T-helper 17 cell (primary cell): ENCODE data around the gene RYR3. TPM values are rescaled to one million over a fixed set of nuclear protein-coding genes. Genes with fewer than 3 reads are reported as not detected.

Experiments used
- ATAC-seq: fragments of 150-1000 bp; cut with Tn5 transposase; 2 replicates; pipeline ENCODE4 v1.10.0; 2021; ENCODE audit warnings: mild to moderate bottlenecking, moderate library complexity
- DNase-seq, 3 donors: peaks; one replicate each; pipeline versions ENCODE4 v3.0.0 to v3.0.0-alpha.2; 2020 to 2021
- H3K9me3 ChIP-seq: one replicate; pipeline ENCODE4 v1.7.0; 2013; ENCODE audit warnings: low read length, mild to moderate bottlenecking; ENCODE audit not compliant: control insufficient read depth, poor library complexity, severe bottlenecking
- H3K27ac Mint-ChIP-seq: one replicate; pipeline ENCODE4 v1.8.0; 2022; ENCODE audit warnings: mild to moderate bottlenecking, moderate library complexity, mixed read lengths
- H3K27me3 Mint-ChIP-seq: one replicate; pipeline ENCODE4 v1.8.0; 2022; ENCODE audit warnings: mixed read lengths
- H3K36me3 Mint-ChIP-seq: one replicate; pipeline ENCODE4 v1.8.0; 2022; ENCODE audit warnings: low read depth, mixed read lengths
- H3K4me1 Mint-ChIP-seq: one replicate; pipeline ENCODE4 v1.8.0; 2022; ENCODE audit warnings: mild to moderate bottlenecking, mixed read lengths
- H3K4me3 Mint-ChIP-seq: one replicate; pipeline ENCODE4 v1.8.0; 2022; ENCODE audit warnings: mild to moderate bottlenecking, moderate library complexity, mixed read lengths
- total RNA-seq, 4 donors: library from RNA in 2 of 4; stranded (reverse) in 2 of 4; gene quantifications; one replicate each; pipeline ENCODE4 v1.2.3 and lab custom pipeline; 2022 to 2026

The RYR3 gene
- total RNA-seq, 2 donors from 2014 or later = 0.05 to 0.23 TPM

- DNase-seq (no peak), ATAC-seq (no peak)
- Mint-ChIP-seq H3K27ac (no peak overlapping the region), H3K36me3 (no peaks in the 10 kb centered on the region), H3K4me3 (no peak overlapping the region), H3K4me1 (no peaks in the 10 kb centered on the region), H3K27me3 (peaks cover 40% of the 10 kb centered on the region)
- H3K9me3 ChIP-seq = no peaks in the 10 kb centered on the region
Measured at GRCh38 chr15:33757516-33758232, 446.9 kb downstream of the RYR3 start.

- no peak for ATAC-seq
- no peak overlapping the region for H3K27ac Mint-ChIP-seq
- H3K4me1 Mint-ChIP-seq = no peaks in the 10 kb centered on the region
- H3K27me3 Mint-ChIP-seq = peaks cover 29% of the 10 kb centered on the region
- no peak overlapping the region for H3K4me3 Mint-ChIP-seq
- no peak for DNase-seq
- no peaks in the 10 kb centered on the region for H3K36me3 Mint-ChIP-seq
- no peaks in the 10 kb centered on the region for H3K9me3 ChIP-seq
Measured at GRCh38 chr15:33766389-33766788, 455.6 kb downstream of the RYR3 start.

GRCh38 chr15:33768670-33769190 lies 458.0 kb downstream of the RYR3 start:
- no peaks in the 10 kb centered on the region for H3K9me3 ChIP-seq
- no peaks in the 10 kb centered on the region for H3K4me1 Mint-ChIP-seq
- H3K4me3 Mint-ChIP-seq = no peak overlapping the region
- ATAC-seq (no peak), DNase-seq (no peak)
- H3K27ac Mint-ChIP-seq = no peak overlapping the region
- peaks cover 22% of the 10 kb centered on the region for H3K27me3 Mint-ChIP-seq
- H3K36me3 Mint-ChIP-seq = no peaks in the 10 kb centered on the region

- Mint-ChIP-seq H3K4me1 (no peaks in the 10 kb centered on the region), H3K27me3 (peaks cover 62% of the 10 kb centered on the region)
- no peak for ATAC-seq
Measured at GRCh38 chr15:33773969-33774368, 463.2 kb downstream of the RYR3 start.

DNA sequence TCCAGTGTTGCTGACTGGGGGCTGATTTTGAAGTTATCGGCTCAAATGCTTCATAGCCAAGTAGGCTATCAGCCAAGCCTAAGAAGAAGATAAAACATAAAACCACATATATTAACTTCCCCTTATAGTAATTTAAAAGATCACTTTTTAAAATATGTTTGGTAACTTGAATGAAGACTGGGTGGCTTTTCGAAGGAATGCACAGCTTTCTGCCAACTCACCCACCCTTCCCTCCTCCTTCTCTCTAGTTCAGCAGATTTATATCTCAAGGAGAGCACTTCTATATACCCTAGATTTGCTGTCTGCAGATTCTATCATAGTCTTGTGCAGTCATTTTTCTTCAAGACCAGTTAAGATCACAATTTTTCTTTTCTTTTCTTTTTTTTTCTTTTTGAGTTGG lies 468.1 kb downstream of the RYR3 start:
- Mint-ChIP-seq H3K4me1 (no peaks in the 10 kb centered on the region), H3K27me3 (peaks cover 64% of the 10 kb centered on the region), H3K4me3 (no peak overlapping the region), H3K27ac (no peak overlapping the region), H3K36me3 (peaks cover 3% of the 10 kb centered on the region)
- H3K9me3 ChIP-seq = no peaks in the 10 kb centered on the region
- DNase-seq (no peak), ATAC-seq (no peak)

More at GRCh38 chr15:33773969-33774368, 463.2 kb downstream of the RYR3 start:
- DNase-seq = no peak
- H3K9me3 ChIP-seq = no peaks in the 10 kb centered on the region
- no peak overlapping the region for H3K27ac Mint-ChIP-seq
- H3K36me3 Mint-ChIP-seq = peaks cover 3% of the 10 kb centered on the region
- no peak overlapping the region for H3K4me3 Mint-ChIP-seq

DNA sequence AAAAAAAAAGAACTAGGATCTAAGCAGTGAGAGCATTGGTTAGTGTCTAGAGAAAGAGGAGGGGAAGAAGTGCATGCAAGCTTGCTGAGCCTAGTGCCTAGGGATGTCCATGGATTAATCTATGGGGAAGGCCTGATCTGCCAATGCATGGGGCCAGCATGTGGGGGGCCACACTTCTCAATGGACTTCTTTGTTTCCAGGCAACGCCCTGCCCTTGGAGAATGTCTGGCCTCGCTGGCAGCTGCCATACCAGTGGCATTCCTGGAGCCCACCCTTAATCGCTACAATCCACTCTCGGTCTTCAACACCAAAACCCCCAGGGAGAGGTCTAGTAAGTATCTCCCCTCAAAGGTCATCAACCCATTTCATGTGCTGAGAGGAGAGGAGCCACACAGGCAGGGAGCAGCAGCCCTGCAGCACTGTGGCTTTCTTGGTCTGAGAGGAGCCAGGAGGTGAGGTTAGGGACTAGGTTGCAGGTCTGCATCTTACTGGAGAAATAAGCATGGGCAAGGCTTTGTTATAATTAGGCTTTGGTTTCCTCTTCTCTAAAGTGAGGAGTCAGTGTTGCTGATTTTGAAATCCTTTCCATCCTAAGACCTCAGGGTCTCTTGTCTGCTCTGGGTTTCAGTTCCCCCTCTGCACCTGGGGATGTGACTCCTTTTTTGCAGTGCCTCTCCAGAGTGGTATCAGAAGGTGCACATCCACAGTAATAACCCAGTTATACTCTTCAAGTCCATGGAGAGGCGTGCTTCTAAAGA lies 469.4 kb downstream of the RYR3 start:
- no peaks in the 10 kb centered on the region for H3K9me3 ChIP-seq
- Mint-ChIP-seq H3K27ac (no peak overlapping the region), H3K4me3 (no peak overlapping the region), H3K4me1 (no peaks in the 10 kb centered on the region), H3K36me3 (peaks cover 3% of the 10 kb centered on the region), H3K27me3 (peaks cover 64% of the 10 kb centered on the region)
- DNase-seq (no peak), ATAC-seq (no peak)

GRCh38 chr15:33782966-33783365 lies 472.2 kb downstream of the RYR3 start:
- DNase-seq (no peak), ATAC-seq (no peak)
- H3K27me3 Mint-ChIP-seq = peaks cover 51% of the 10 kb centered on the region
- no peak overlapping the region for H3K27ac Mint-ChIP-seq
- H3K36me3 Mint-ChIP-seq = peaks cover 4% of the 10 kb centered on the region
- H3K9me3 ChIP-seq = no peaks in the 10 kb centered on the region
- H3K4me3 Mint-ChIP-seq = no peak overlapping the region
- no peaks in the 10 kb centered on the region for H3K4me1 Mint-ChIP-seq

DNA sequence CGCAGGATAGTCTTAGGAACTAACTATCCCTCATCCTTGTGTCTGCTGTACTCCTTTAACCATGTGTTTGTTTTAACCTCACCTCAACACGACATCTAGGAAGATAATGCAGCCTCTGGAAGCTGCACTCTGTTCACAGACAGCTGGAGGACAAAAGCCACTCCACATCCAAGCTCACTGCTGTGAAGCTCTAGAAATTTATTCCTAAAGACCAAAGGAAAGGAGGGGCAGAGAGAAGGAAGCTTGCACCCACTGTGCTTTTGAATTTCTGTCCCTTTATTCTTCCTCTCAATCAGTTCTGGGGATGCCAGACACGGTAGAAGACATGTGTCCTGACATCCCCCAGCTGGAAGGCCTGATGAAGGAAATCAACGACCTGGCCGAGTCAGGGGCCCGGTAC lies 474.6 kb downstream of the RYR3 start:
- peaks cover 7% of the 10 kb centered on the region for H3K4me1 Mint-ChIP-seq
- H3K36me3 Mint-ChIP-seq = peaks cover 6% of the 10 kb centered on the region
- DNase-seq (no peak), ATAC-seq (no peak)
- no peak overlapping the region for H3K4me3 Mint-ChIP-seq
- H3K27ac Mint-ChIP-seq = no peak overlapping the region
- no peaks in the 10 kb centered on the region for H3K9me3 ChIP-seq
- H3K27me3 Mint-ChIP-seq = peaks cover 37% of the 10 kb centered on the region

DNA sequence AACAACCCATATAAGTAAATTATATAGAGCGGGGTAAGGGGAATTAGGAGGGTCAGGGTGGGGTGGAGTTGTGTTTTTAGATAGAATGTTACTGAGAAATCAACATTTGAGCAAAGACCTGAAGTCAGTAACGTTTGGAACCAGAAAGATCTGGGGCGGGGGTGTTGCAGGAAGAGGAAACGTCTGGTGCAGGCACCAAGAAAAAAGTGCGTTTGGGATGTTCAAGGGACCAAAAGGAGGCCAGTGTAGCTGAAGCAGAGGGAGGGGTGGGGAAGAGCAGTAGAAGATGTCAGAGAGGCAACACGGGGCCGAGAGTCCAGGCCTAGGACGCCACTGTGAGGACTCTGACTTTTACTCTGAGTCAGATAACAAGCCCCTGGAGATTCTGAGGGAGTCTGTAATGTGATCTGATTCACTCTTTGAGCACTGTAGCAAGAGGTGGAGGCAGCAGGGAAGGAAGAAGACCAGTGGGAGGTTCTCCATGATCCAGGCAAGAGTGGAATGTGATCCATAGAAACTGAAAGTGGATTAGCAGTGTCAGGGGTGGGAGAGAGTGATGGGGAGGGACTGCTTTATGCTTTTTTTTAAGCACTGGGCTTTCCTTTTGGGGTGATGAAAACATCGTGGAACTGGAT lies 478.3 kb downstream of the RYR3 start:
- DNase-seq (no peak), ATAC-seq (no peak)
- Mint-ChIP-seq H3K4me3 (peak overlapping the region; percentile 16), H3K27me3 (peaks cover 28% of the 10 kb centered on the region), H3K27ac (peak overlapping the region; percentile 16), H3K36me3 (peaks cover 6% of the 10 kb centered on the region), H3K4me1 (peaks cover 7% of the 10 kb centered on the region)
- H3K9me3 ChIP-seq = no peaks in the 10 kb centered on the region

GRCh38 chr15:33794453-33794852 lies 483.7 kb downstream of the RYR3 start:
- no peaks in the 10 kb centered on the region for H3K36me3 Mint-ChIP-seq
- no peaks in the 10 kb centered on the region for H3K4me1 Mint-ChIP-seq
- ATAC-seq (no peak), DNase-seq (no peak)
- peaks cover 16% of the 10 kb centered on the region for H3K27me3 Mint-ChIP-seq
- no peak overlapping the region for H3K27ac Mint-ChIP-seq
- no peaks in the 10 kb centered on the region for H3K9me3 ChIP-seq
- H3K4me3 Mint-ChIP-seq = no peak overlapping the region

DNA sequence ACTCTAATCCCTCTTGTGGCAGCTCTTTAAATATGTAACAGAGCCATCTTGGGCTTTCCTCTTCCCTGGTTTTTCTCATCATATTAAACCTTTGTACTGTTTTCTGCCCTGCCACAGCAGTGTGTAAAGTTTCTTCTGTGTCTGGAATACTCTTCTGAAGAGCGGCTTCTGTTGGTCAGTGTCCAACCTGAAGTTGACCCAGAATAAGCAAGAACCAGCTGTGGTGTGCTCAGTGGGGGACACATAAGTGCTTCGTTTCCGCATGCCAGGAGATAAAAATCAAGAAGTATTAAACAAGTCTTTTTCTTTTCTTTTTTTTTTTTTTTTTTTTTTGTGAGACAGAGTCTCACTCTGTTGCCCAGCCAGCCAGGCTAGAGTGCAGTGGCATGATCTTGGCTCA lies 484.3 kb downstream of the RYR3 start:
- DNase-seq (no peak), ATAC-seq (no peak)
- Mint-ChIP-seq H3K27me3 (peaks cover 16% of the 10 kb centered on the region), H3K36me3 (no peaks in the 10 kb centered on the region), H3K4me3 (no peak overlapping the region), H3K27ac (no peak overlapping the region), H3K4me1 (no peaks in the 10 kb centered on the region)
- no peaks in the 10 kb centered on the region for H3K9me3 ChIP-seq

DNA sequence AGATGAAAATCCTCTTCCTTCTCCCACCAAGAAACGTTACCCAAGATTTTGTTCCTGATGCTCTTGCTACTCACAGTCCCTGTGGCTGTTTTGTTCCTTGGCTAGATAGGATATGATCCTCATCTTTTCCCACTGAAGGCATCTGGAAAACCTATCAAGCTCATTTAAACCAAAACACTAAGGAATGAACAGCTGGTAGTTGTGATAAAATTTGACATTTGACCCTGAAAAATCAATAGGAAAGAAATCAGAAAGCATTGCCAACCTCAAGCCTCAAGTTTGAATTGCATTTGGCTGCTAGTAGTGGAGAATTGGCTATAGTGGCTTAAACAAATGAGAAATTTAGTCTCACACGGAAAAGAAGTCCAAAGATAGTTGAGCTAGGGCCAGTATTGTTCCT lies 486.9 kb downstream of the RYR3 start:
- Mint-ChIP-seq H3K27me3 (peaks cover 16% of the 10 kb centered on the region), H3K36me3 (no peaks in the 10 kb centered on the region), H3K4me3 (no peak overlapping the region)

GRCh38 chr15:33801954-33802353 lies 491.2 kb downstream of the RYR3 start:
- no peak overlapping the region for H3K4me3 Mint-ChIP-seq
- ATAC-seq = no peak
- no peak overlapping the region for H3K27ac Mint-ChIP-seq
- H3K27me3 Mint-ChIP-seq = peaks cover 8% of the 10 kb centered on the region
- no peak for DNase-seq
- H3K9me3 ChIP-seq = no peaks in the 10 kb centered on the region
- H3K36me3 Mint-ChIP-seq = no peaks in the 10 kb centered on the region
- H3K4me1 Mint-ChIP-seq = no peaks in the 10 kb centered on the region

More for the DNA sequence above, 486.9 kb downstream of the RYR3 start:
- H3K4me1 Mint-ChIP-seq = no peaks in the 10 kb centered on the region
- H3K9me3 ChIP-seq = no peaks in the 10 kb centered on the region
- DNase-seq (no peak), ATAC-seq (no peak)
- H3K27ac Mint-ChIP-seq = no peak overlapping the region
